ENCODE data around the gene CATSPER3. TPM values are rescaled to one million over a fixed set of nuclear protein-coding genes. Genes with fewer than 3 reads are reported as not detected.

Gene CATSPER3
- total RNA-seq, 1 experiment from 2014 or later, result 0.40 TPM

DNA sequence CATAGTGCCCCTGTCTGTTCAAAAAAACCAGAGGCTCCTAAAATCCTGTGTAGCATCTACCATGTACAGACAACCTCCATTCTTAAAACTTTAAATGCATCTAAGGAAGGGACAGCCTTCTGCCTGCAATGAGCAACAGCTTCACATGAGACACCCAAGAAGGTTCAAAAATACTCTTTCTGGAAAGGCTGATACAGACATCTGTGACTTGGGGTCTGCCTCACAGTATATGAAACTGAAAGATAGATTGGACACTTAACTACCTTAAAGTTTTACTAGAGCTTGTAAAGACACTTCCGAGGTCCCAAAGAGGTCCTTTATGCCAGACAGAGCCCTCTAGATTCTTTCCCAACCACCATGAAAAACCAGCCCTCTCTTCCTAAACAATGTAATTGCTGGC lies 28.2 kb upstream of the CATSPER3 start:
- H3K4me2 ChIP-seq (ENCODE audit: low read length), result no peak overlapping the region
- H2AFZ ChIP-seq (ENCODE audit: low read length), result no peak overlapping the region
- no peaks in the 10 kb centered on the region for H3F3A ChIP-seq (ENCODE audit: low read length, unreplicated experiment)
- H3K4me1 ChIP-seq (ENCODE audit: insufficient read depth, low read length), result no peaks in the 10 kb centered on the region
- no peak overlapping the region for H3K27ac ChIP-seq (ENCODE audit: low read length)
- intact Hi-C loops (cut with micrococcal nuclease), result no loop called here
- ChIA-PET POLR2A (ENCODE audit: unreplicated experiment) (no interaction called here), CTCF (no interaction called here)
- no peaks in the 10 kb centered on the region for H3K9me2 ChIP-seq (replicated peaks; ENCODE audit: low read length)
- H3K9me3 ChIP-seq (ENCODE audit: low read length), result no peaks in the 10 kb centered on the region
- no peaks in the 10 kb centered on the region for H3K79me2 ChIP-seq (ENCODE audit: low read length)
- no peaks in the 10 kb centered on the region for H4K20me1 ChIP-seq (ENCODE audit: low read length)
- ATAC-seq, result no peak
- TF ChIP-seq, protein P1, sequence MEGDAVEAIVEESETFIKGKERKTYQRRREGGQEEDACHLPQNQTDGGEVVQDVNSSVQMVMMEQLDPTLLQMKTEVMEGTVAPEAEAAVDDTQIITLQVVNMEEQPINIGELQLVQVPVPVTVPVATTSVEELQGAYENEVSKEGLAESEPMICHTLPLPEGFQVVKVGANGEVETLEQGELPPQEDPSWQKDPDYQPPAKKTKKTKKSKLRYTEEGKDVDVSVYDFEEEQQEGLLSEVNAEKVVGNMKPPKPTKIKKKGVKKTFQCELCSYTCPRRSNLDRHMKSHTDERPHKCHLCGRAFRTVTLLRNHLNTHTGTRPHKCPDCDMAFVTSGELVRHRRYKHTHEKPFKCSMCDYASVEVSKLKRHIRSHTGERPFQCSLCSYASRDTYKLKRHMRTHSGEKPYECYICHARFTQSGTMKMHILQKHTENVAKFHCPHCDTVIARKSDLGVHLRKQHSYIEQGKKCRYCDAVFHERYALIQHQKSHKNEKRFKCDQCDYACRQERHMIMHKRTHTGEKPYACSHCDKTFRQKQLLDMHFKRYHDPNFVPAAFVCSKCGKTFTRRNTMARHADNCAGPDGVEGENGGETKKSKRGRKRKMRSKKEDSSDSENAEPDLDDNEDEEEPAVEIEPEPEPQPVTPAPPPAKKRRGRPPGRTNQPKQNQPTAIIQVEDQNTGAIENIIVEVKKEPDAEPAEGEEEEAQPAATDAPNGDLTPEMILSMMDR (conservative IDR thresholded peaks at IDR 0.05; ENCODE audit: low read depth, low read length), result no peak
- TF ChIP-seq EZH2 (IDR thresholded peaks at IDR 0.05; ENCODE audit: low read length, unreplicated experiment) (no peak), EZH2phosphoT487 (IDR thresholded peaks at IDR 0.05; ENCODE audit: borderline replicate concordance, low read length) (no peak)
- H3K27me3 ChIP-seq (ENCODE audit: low read length), result no peaks in the 10 kb centered on the region
- DNase-seq, result no peak
- H3K9ac ChIP-seq (ENCODE audit: low read length), result no peak overlapping the region
- H3K36me3 ChIP-seq (ENCODE audit: low read depth, low read length), result no peaks in the 10 kb centered on the region; the same call in 1 of the 2 replicates
- H3K4me3 ChIP-seq (ENCODE audit: low read length), result no peak overlapping the region
- BruUV-seq (replicated peaks), result no TSS peak

DNA sequence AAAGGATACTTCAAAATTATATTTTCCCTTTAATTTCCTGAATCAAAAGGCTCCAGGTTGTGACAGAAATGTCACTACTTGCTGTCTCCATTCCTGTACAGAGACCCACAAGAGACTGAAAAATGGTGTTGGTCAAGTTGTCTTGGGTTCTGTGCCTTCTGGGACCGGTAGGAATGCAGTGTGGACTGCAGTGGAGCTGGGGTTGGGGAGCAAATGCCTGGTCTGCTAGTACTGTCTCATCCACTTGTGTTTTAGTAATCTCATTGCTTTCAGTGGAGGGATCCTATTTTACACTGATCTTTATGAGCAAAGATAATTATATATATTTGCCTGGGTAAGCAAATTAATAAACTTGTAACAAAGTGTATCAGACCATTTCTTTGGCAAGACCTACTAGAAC lies 24.2 kb upstream of the CATSPER3 start:
- no peak for ATAC-seq
- no peak for DNase-seq
- Histone ChIP-seq H4K20me1 (ENCODE audit: low read length) (no peaks in the 10 kb centered on the region), H3K36me3 (ENCODE audit: low read depth, low read length) (no peaks in the 10 kb centered on the region; the same call in 1 of the 2 replicates), H3K27ac (ENCODE audit: low read length) (no peak overlapping the region), H3F3A (ENCODE audit: low read length, unreplicated experiment) (no peaks in the 10 kb centered on the region), H3K79me2 (ENCODE audit: low read length) (no peaks in the 10 kb centered on the region), H3K4me1 (ENCODE audit: insufficient read depth, low read length) (no peaks in the 10 kb centered on the region), H3K4me2 (ENCODE audit: low read length) (no peak overlapping the region), H3K4me3 (ENCODE audit: low read length) (no peak overlapping the region), H3K9ac (ENCODE audit: low read length) (no peak overlapping the region), H3K9me3 (ENCODE audit: low read length) (no peaks in the 10 kb centered on the region), H3K27me3 (ENCODE audit: low read length) (no peaks in the 10 kb centered on the region), H2AFZ (ENCODE audit: low read length) (no peak overlapping the region), H3K9me2 (replicated peaks; ENCODE audit: low read length) (no peaks in the 10 kb centered on the region)
- intact Hi-C loops (cut with micrococcal nuclease), result no loop called here
- no TSS peak for BruUV-seq (replicated peaks)
- no peak for TF ChIP-seq EZH2 (IDR thresholded peaks at IDR 0.05; ENCODE audit: low read length, unreplicated experiment)
- TF ChIP-seq EZH2phosphoT487 (IDR thresholded peaks at IDR 0.05; ENCODE audit: borderline replicate concordance, low read length), result no peak
- TF ChIP-seq, protein P1 (conservative IDR thresholded peaks at IDR 0.05; ENCODE audit: low read depth, low read length), result no peak
- ChIA-PET POLR2A (ENCODE audit: unreplicated experiment) (no interaction called here), CTCF (no interaction called here)

DNA sequence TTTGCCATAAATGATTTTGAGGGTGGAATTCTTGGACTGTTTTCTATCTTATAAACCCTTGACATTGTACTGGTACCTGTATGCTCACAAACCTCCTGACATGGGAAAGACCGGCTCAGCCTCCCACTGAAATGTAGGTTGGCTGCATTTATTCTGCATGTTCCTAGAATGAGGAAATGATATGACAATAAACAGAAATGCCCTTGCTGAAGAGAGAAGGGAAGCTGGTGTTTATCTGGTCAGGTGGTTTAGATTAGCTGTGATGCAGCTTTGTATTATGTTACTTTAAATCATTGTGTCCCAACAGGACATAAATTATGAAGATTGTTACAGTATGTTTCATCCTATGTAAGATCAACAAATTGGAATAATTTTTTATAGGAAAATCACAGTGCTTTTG lies 23.1 kb upstream of the CATSPER3 start:
- ATAC-seq, result no peak
- CTCF ChIA-PET, result no interaction called here
- POLR2A ChIA-PET (ENCODE audit: unreplicated experiment), result no interaction called here

More for the DNA sequence above, 23.1 kb upstream of the CATSPER3 start:
- no peaks in the 10 kb centered on the region; the same call in 1 of the 2 replicates for H3K4me1 ChIP-seq (ENCODE audit: insufficient read depth, low read length)
- no TSS peak for BruUV-seq (replicated peaks)
- H3K27ac ChIP-seq (ENCODE audit: low read length), result no peak overlapping the region
- H3K27me3 ChIP-seq (ENCODE audit: low read length), result no peaks in the 10 kb centered on the region
- no peaks in the 10 kb centered on the region; the same call in 1 of the 2 replicates for H3K36me3 ChIP-seq (ENCODE audit: low read depth, low read length)
- TF ChIP-seq, protein P1 (conservative IDR thresholded peaks at IDR 0.05; ENCODE audit: low read depth, low read length), result no peak
- no peak for TF ChIP-seq EZH2phosphoT487 (IDR thresholded peaks at IDR 0.05; ENCODE audit: borderline replicate concordance, low read length)
- TF ChIP-seq EZH2 (IDR thresholded peaks at IDR 0.05; ENCODE audit: low read length, unreplicated experiment), result no peak
- no peaks in the 10 kb centered on the region for H3K79me2 ChIP-seq (ENCODE audit: low read length)
- no peaks in the 10 kb centered on the region for H3F3A ChIP-seq (ENCODE audit: low read length, unreplicated experiment)
- H4K20me1 ChIP-seq (ENCODE audit: low read length), result no peaks in the 10 kb centered on the region
- intact Hi-C loops (cut with micrococcal nuclease), result no loop called here
- H3K4me2 ChIP-seq (ENCODE audit: low read length), result no peak overlapping the region
- no peak for DNase-seq
- no peak overlapping the region for H3K9ac ChIP-seq (ENCODE audit: low read length)
- H3K9me3 ChIP-seq (ENCODE audit: low read length), result no peaks in the 10 kb centered on the region
- H3K9me2 ChIP-seq (replicated peaks; ENCODE audit: low read length), result no peaks in the 10 kb centered on the region
- no peak overlapping the region for H2AFZ ChIP-seq (ENCODE audit: low read length)
- no peak overlapping the region for H3K4me3 ChIP-seq (ENCODE audit: low read length)

Measured in PC-3 (cell line).